ENCODE data around the gene TNS3.

Gene TNS3

GRCh38 chr7:47228386-47229014, 353.4 kb downstream of the TNS3 start:
- DNase-seq, result no peak
- H3K27ac ChIP-seq (ENCODE audit: insufficient read depth in 1 of 2, low read depth in 1 of 2, low read length in 2 of 2, poor library complexity in 1 of 2, severe bottlenecking in 2 of 2), result no peak overlapping the region
- H3K4me3 ChIP-seq (ENCODE audit: control insufficient read depth in 1 of 7, extremely low read depth in 1 of 7, insufficient read depth in 4 of 7, low read depth in 2 of 7, low read length in 6 of 7), result no peak overlapping the region
- CTCF ChIA-PET, result interaction anchor here (1.7 kb wide), 1 partner anchor 25 kb away, joined by 4 read pairs; no protein-coding TSS in a partner anchor
- H3K36me3 ChIP-seq (ENCODE audit: control insufficient read depth in 4 of 4, insufficient read depth in 4 of 4, low read length in 3 of 4), result no peaks in the 10 kb centered on the region
- POLR2A ChIA-PET, result no interaction called here
- H3K9me3 ChIP-seq (ENCODE audit: control extremely low read depth in 1 of 5, control insufficient read depth in 4 of 5, insufficient read depth in 2 of 5, low read depth in 1 of 5, low read length in 4 of 5), result no peaks in the 10 kb centered on the region
- H3K27me3 ChIP-seq (replicated peaks in 2 of 5; ENCODE audit: control insufficient read depth in 4 of 5, insufficient read depth in 5 of 5, low read length in 4 of 5), result no peaks in the 10 kb centered on the region
- 95% methylated on average over 4 of the region's 11 CpGs for WGBS (ENCODE audit: insufficient coverage)
- H3K4me1 ChIP-seq (ENCODE audit: control extremely low read depth in 1 of 4, control insufficient read depth in 4 of 4, insufficient read depth in 4 of 4, low read length in 3 of 4), result peaks cover 0 to 33% (median 19%) of the 10 kb centered on the region in 4 experiments

DNA sequence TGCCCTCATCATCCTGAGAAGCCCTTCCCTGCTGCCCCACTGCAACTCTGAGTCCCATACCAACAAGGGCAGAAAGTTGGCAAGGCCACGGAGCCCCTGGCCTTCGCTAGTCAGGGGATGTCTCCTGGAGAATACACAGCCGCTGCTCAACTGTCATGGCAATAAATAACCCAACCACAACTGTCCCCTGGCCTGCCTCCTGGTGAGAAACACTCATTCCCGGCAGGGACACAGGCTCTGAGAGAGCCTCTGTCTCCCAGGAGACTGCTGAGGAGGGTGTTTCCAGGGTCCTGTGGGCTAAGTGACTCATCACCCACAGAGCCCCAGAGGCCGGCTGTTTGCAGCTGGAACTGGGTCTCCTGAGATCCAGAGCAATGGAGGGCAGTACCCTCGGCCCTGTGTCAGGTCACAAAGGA, 354.1 kb downstream of the TNS3 start:
- DNase-seq, result peak; percentile 14 to 73 (median 67)
- H3K9me3 ChIP-seq (ENCODE audit: control extremely low read depth in 1 of 5, control insufficient read depth in 4 of 5, insufficient read depth in 2 of 5, low read depth in 1 of 5, low read length in 4 of 5), result no peaks in the 10 kb centered on the region
- 63% methylated on average over 4 of the region's 6 CpGs for WGBS (ENCODE audit: insufficient coverage)
- POLR2A ChIA-PET, result no interaction called here
- CTCF ChIA-PET, result no interaction called here
- no peak overlapping the region for H3K27ac ChIP-seq (ENCODE audit: insufficient read depth in 1 of 2, low read depth in 1 of 2, low read length in 2 of 2, poor library complexity in 1 of 2, severe bottlenecking in 2 of 2)
- no peak overlapping the region for H3K4me3 ChIP-seq (ENCODE audit: control insufficient read depth in 1 of 7, extremely low read depth in 1 of 7, insufficient read depth in 4 of 7, low read depth in 2 of 7, low read length in 6 of 7)
- no peaks in the 10 kb centered on the region for H3K36me3 ChIP-seq (ENCODE audit: control insufficient read depth in 4 of 4, insufficient read depth in 4 of 4, low read length in 3 of 4)
- peaks cover 0 to 33% (median 19%) of the 10 kb centered on the region in 4 experiments for H3K4me1 ChIP-seq (ENCODE audit: control extremely low read depth in 1 of 4, control insufficient read depth in 4 of 4, insufficient read depth in 4 of 4, low read length in 3 of 4)
- no peaks in the 10 kb centered on the region for H3K27me3 ChIP-seq (replicated peaks in 2 of 5; ENCODE audit: control insufficient read depth in 4 of 5, insufficient read depth in 5 of 5, low read length in 4 of 5)

GRCh38 chr7:47226696-47227095, 355.2 kb downstream of the TNS3 start:
- WGBS (ENCODE audit: insufficient coverage), result 95% methylated on average over 5 of the region's 5 CpGs
- Histone ChIP-seq H3K9me3 (ENCODE audit: control extremely low read depth in 1 of 5, control insufficient read depth in 4 of 5, insufficient read depth in 2 of 5, low read depth in 1 of 5, low read length in 4 of 5) (no peaks in the 10 kb centered on the region), H3K4me1 (ENCODE audit: control extremely low read depth in 1 of 4, control insufficient read depth in 4 of 4, insufficient read depth in 4 of 4, low read length in 3 of 4) (peaks cover 0 to 33% (median 19%) of the 10 kb centered on the region in 4 experiments), H3K27ac (ENCODE audit: insufficient read depth in 1 of 2, low read depth in 1 of 2, low read length in 2 of 2, poor library complexity in 1 of 2, severe bottlenecking in 2 of 2) (no peak overlapping the region), H3K4me3 (ENCODE audit: control insufficient read depth in 1 of 7, extremely low read depth in 1 of 7, insufficient read depth in 4 of 7, low read depth in 2 of 7, low read length in 6 of 7) (no peak overlapping the region), H3K27me3 (replicated peaks in 2 of 5; ENCODE audit: control insufficient read depth in 4 of 5, insufficient read depth in 5 of 5, low read length in 4 of 5) (no peaks in the 10 kb centered on the region), H3K36me3 (ENCODE audit: control insufficient read depth in 4 of 4, insufficient read depth in 4 of 4, low read length in 3 of 4) (no peaks in the 10 kb centered on the region)
- CTCF ChIA-PET, result no interaction called here
- peak in 1 of 3 donors; percentile 12 for DNase-seq
- POLR2A ChIA-PET, result interaction anchor here (0.5 kb wide), 1 partner anchor 74 kb away, joined by 4 read pairs; no protein-coding TSS in a partner anchor

DNA sequence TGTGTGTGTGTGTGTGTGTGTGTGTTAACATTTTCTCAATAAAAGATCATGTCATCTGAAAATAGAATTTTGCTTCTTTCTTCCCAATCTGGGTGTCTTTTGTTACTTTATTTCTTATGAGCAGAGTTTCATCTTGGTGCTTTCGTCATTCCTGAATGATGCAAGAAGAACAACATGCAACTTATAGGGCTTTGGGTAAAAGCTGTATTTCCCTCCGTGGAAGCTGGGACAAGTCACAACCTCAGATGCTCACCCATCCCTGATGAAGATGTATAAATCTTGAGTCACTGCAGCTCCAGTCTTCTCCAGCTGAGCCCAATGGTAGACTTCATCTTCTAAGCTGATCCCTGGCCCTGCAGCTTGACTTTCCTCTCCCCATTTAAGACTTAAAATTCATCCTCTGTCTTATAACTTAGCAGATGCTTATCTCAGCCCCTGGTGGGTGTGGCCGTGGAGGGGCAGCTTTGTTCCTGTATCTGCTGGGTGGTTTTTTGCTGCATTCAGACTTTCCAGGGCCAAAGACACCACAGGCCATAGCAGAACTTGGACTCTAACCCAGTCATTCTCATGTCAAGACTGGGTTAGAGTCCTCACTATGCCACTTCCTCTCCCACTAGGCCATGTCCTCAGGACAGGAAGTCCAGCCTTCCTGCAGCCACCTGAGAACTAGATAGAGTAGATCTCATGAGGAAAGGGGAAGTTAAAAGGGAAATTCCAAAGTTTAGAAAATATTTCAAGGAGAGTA, 356.4 kb downstream of the TNS3 start:
- ChIA-PET POLR2A (no interaction called here), CTCF (no interaction called here)
- DNase-seq, result peak; percentile 6 to 55 (median 51)
- Histone ChIP-seq H3K36me3 (ENCODE audit: control insufficient read depth in 4 of 4, insufficient read depth in 4 of 4, low read length in 3 of 4) (no peaks in the 10 kb centered on the region), H3K4me3 (ENCODE audit: control insufficient read depth in 1 of 7, extremely low read depth in 1 of 7, insufficient read depth in 4 of 7, low read depth in 2 of 7, low read length in 6 of 7) (no peak overlapping the region), H3K9me3 (ENCODE audit: control extremely low read depth in 1 of 5, control insufficient read depth in 4 of 5, insufficient read depth in 2 of 5, low read depth in 1 of 5, low read length in 4 of 5) (no peaks in the 10 kb centered on the region), H3K4me1 (ENCODE audit: control extremely low read depth in 1 of 4, control insufficient read depth in 4 of 4, insufficient read depth in 4 of 4, low read length in 3 of 4) (peaks cover 0 to 33% (median 19%) of the 10 kb centered on the region in 4 experiments), H3K27me3 (replicated peaks in 2 of 5; ENCODE audit: control insufficient read depth in 4 of 5, insufficient read depth in 5 of 5, low read length in 4 of 5) (no peaks in the 10 kb centered on the region), H3K27ac (ENCODE audit: insufficient read depth in 1 of 2, low read depth in 1 of 2, low read length in 2 of 2, poor library complexity in 1 of 2, severe bottlenecking in 2 of 2) (no peak overlapping the region)
- WGBS (ENCODE audit: insufficient coverage), result 40% methylated on average over 1 of the region's 3 CpGs
